ENCODE results near the gene OR8B4. TPM values are rescaled to one million over a fixed set of nuclear protein-coding genes. Genes with fewer than 3 reads are reported as not detected.

OR8B4 gene
- total and polyA plus RNA-seq, 12 donors = not detected

DNA sequence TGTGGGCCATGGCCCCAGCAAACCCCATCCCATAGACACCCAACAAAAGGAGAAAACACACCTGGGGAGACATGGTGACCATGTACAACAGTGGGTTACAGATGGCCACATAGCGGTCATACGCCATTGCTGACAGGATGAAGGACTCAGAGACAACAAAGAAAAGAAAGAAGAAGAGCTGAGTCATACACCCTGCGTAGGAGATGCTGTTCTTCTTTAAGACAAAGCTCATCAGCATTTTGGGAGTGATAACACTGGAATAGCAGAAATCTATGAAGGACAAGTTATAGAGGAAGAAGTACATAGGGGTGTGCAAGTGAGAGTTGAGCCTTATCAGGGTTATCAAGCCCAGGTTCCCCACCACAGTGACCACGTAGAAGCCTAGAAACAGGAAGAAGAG lies 15.9 kb upstream of the OR8B4 start:
- Histone ChIP-seq H3K4me3 (no peak overlapping the region), H3K36me3 (no peaks in the 10 kb centered on the region), H3K27me3 (peaks cover 0 to 6% (median 0%) of the 10 kb centered on the region in 7 donors), H3K27ac (no peak overlapping the region), H3K9me3 (no peaks in the 10 kb centered on the region), H3K4me1 (no peaks in the 10 kb centered on the region)
- no peak for TF ChIP-seq CTCF (IDR thresholded peaks at IDR 0.05)
- intact Hi-C loops (cut with DNase I) = no loop called here
- WGBS, 2 donors = 85 to 90% methylated on average over 4 of the region's 4 CpGs
- DNase-seq (no peak), ATAC-seq (no peak)

DNA sequence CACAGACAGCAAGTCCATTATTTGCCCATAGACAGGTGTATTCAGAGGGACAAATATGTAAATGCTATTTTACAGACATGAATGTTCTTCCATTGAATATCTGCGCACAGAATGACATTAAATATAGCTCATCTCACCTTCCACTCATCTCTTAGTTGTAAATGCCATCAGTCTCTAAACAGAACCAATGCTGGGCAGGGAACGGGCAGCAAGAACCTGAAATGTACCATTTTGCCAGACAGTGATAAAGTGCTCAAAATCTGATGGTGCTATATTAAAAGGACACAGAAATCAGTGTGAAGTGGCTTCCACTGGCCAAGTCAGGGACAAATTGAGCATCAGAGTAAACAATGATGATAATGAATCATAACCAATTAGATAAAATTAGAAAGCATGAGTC lies 10.0 kb upstream of the OR8B4 start:
- Histone ChIP-seq H3K9me3 (peaks cover 0 to 11% (median 2%) of the 10 kb centered on the region in 11 donors), H3K4me3 (no peak overlapping the region), H3K27me3 (peaks cover 0 to 2% (median 0%) of the 10 kb centered on the region in 7 donors), H3K4me1 (no peaks in the 10 kb centered on the region), H3K27ac (no peak overlapping the region), H3K36me3 (no peaks in the 10 kb centered on the region)
- intact Hi-C loops (cut with DNase I) = no loop called here
- no peak for DNase-seq
- no peak for ATAC-seq
- TF ChIP-seq CTCF (IDR thresholded peaks at IDR 0.05) = no peak
- 91 to 92% methylated on average over 2 of the region's 2 CpGs for WGBS, 2 donors

DNA sequence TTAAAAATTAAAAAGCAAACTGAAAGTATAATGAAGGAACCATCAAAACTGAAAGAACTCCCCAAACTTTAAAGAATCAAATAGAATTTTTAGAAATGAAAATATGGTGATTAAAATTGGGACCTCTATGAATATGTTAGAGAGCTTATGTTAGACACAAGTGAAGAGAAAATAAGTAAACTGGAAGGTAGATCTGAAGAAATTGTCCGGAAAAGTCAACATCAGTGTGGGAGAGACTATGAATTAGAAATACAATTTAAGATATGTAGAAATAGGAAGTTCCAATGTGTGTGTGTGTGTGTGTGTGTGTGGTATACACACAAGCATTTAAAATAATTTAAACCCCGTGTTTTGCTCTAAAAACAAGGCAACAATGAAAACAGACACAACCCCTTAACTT lies 4.9 kb upstream of the OR8B4 start:
- no peak for TF ChIP-seq CTCF (IDR thresholded peaks at IDR 0.05)
- Histone ChIP-seq H3K27ac (no peak overlapping the region), H3K4me3 (no peak overlapping the region), H3K27me3 (no peaks in the 10 kb centered on the region), H3K36me3 (no peaks in the 10 kb centered on the region), H3K4me1 (no peaks in the 10 kb centered on the region), H3K9me3 (peaks cover 0 to 19% (median 3%) of the 10 kb centered on the region in 11 donors)
- 76 to 81% methylated on average over 2 of the region's 2 CpGs for WGBS, 2 donors
- no peak for ATAC-seq
- no peak for DNase-seq
- intact Hi-C loops (cut with DNase I) = loop anchor here in 1 of 10 donors (10.0 kb wide), 1 partner anchor 155 kb away; no protein-coding TSS in a partner anchor

DNA sequence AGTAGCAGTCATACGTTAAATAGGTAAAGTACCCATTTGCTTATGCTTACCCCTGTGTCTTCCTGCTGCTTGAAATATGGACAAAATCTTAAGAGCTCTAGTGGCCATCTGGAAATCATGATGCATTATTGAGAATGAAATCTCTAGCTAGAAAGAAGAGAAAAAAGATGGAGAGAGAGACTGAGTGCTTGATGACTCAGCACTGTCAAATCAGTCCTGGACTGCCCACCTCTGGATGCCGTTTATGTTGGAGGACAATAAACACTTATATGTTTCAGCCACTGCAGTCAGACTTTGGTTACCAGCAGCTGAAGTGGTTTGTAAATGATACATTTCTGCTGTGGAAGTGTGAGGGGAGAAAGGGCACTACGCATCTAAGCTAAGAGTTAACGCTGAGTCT lies 3.6 kb downstream of the OR8B4 start:
- H3K27ac ChIP-seq = no peak overlapping the region
- H3K27me3 ChIP-seq = peaks cover 0 to 13% (median 0%) of the 10 kb centered on the region in 7 donors
- no peak overlapping the region for H3K4me3 ChIP-seq
- intact Hi-C loops (cut with DNase I) = loop anchor here in 1 of 10 donors (10.0 kb wide), 1 partner anchor 164 kb away; no protein-coding TSS in a partner anchor
- H3K36me3 ChIP-seq = no peaks in the 10 kb centered on the region
- TF ChIP-seq CTCF (IDR thresholded peaks at IDR 0.05) = no peak
- no peaks in the 10 kb centered on the region for H3K4me1 ChIP-seq
- no peak for DNase-seq
- 86 to 88% methylated on average over 4 of the region's 4 CpGs for WGBS, 2 donors
- H3K9me3 ChIP-seq = no peaks in the 10 kb centered on the region
- ATAC-seq = no peak

Measured in heart right ventricle (tissue), 16 donors.